Measurements from ENCODE around the gene ZNF888. TPM values are rescaled to one million over a fixed set of nuclear protein-coding genes. Genes with fewer than 3 reads are reported as not detected.
"Not testable (repeated sequence)": the region's sequence is repeated elsewhere in the genome, so short reads cannot be mapped to it uniquely, and the experiment has no call there.

ZNF888 gene
- total RNA-seq, 1 experiment from 2014 or later = 1.9 TPM

GRCh38 chr19:52943134-52943883 is 20.1 kb upstream of the ZNF888 start:
- in situ Hi-C loops (cut with HindIII; ENCODE audit: low pct_unique_long_range_greater_than_20kb, low sequenced_read_pairs) = no loop called here
- DNase-seq (ENCODE audit: low read depth, low spot score) = no peak

- DNase-seq (ENCODE audit: low read depth, low spot score) = peak; percentile 77
- in situ Hi-C loops (cut with HindIII; ENCODE audit: low pct_unique_long_range_greater_than_20kb, low sequenced_read_pairs) = no loop called here
These were observed 19.3 kb upstream of the ZNF888 start for GRCh38 chr19:52942386-52943133.

GRCh38 chr19:52941941-52942385 is 18.7 kb upstream of the ZNF888 start:
- peak; percentile 1 for DNase-seq (ENCODE audit: low read depth, low spot score)
- in situ Hi-C loops (cut with HindIII; ENCODE audit: low pct_unique_long_range_greater_than_20kb, low sequenced_read_pairs) = no loop called here

- in situ Hi-C loops (cut with HindIII; ENCODE audit: low pct_unique_long_range_greater_than_20kb, low sequenced_read_pairs); DNase-seq (ENCODE audit: low read depth, low spot score): not testable (repeated sequence)
These were observed 18.3 kb upstream of the ZNF888 start for GRCh38 chr19:52941523-52941922.

GRCh38 chr19:52940905-52941304 is 17.7 kb upstream of the ZNF888 start:
- DNase-seq (ENCODE audit: low read depth, low spot score); in situ Hi-C loops (cut with HindIII; ENCODE audit: low pct_unique_long_range_greater_than_20kb, low sequenced_read_pairs): not testable (repeated sequence)

- DNase-seq (ENCODE audit: low read depth, low spot score) = no peak
- in situ Hi-C loops (cut with HindIII; ENCODE audit: low pct_unique_long_range_greater_than_20kb, low sequenced_read_pairs) = no loop called here
These were observed 15.5 kb upstream of the ZNF888 start for GRCh38 chr19:52938761-52939160.

GRCh38 chr19:52936954-52937325 is 13.7 kb upstream of the ZNF888 start:
- in situ Hi-C loops (cut with HindIII; ENCODE audit: low pct_unique_long_range_greater_than_20kb, low sequenced_read_pairs) = no loop called here
- DNase-seq (ENCODE audit: low read depth, low spot score) = no peak

- in situ Hi-C loops (cut with HindIII; ENCODE audit: low pct_unique_long_range_greater_than_20kb, low sequenced_read_pairs) = no loop called here
- no peak for DNase-seq (ENCODE audit: low read depth, low spot score)
These were observed 13.1 kb upstream of the ZNF888 start for GRCh38 chr19:52936151-52936953.

GRCh38 chr19:52935434-52935833 is 12.2 kb upstream of the ZNF888 start:
- in situ Hi-C loops (cut with HindIII; ENCODE audit: low pct_unique_long_range_greater_than_20kb, low sequenced_read_pairs) = no loop called here
- no peak for DNase-seq (ENCODE audit: low read depth, low spot score)

- in situ Hi-C loops (cut with HindIII; ENCODE audit: low pct_unique_long_range_greater_than_20kb, low sequenced_read_pairs); DNase-seq (ENCODE audit: low read depth, low spot score): not testable (repeated sequence)
These were observed 1.4 kb upstream of the ZNF888 start for GRCh38 chr19:52924641-52925040.

GRCh38 chr19:52923778-52924593 is 758 bp upstream of the ZNF888 start:
- in situ Hi-C loops (cut with HindIII; ENCODE audit: low pct_unique_long_range_greater_than_20kb, low sequenced_read_pairs) = no loop called here
- no peak for DNase-seq (ENCODE audit: low read depth, low spot score)

- no peak for DNase-seq (ENCODE audit: low read depth, low spot score)
- in situ Hi-C loops (cut with HindIII; ENCODE audit: low pct_unique_long_range_greater_than_20kb, low sequenced_read_pairs) = no loop called here
These were observed 5.7 kb downstream of the ZNF888 start for GRCh38 chr19:52917531-52917930.

- in situ Hi-C loops (cut with HindIII; ENCODE audit: low pct_unique_long_range_greater_than_20kb, low sequenced_read_pairs) = no loop called here
- no peak for DNase-seq (ENCODE audit: low read depth, low spot score)
These were observed 12.6 kb downstream of the ZNF888 start for GRCh38 chr19:52910648-52911047.

- DNase-seq (ENCODE audit: low read depth, low spot score); in situ Hi-C loops (cut with HindIII; ENCODE audit: low pct_unique_long_range_greater_than_20kb, low sequenced_read_pairs): not testable (repeated sequence)
These were observed 19.0 kb downstream of the ZNF888 start for GRCh38 chr19:52904052-52904780.

- in situ Hi-C loops (cut with HindIII; ENCODE audit: low pct_unique_long_range_greater_than_20kb, low sequenced_read_pairs) = no loop called here
- DNase-seq (ENCODE audit: low read depth, low spot score) = no peak
These were observed 21.4 kb downstream of the ZNF888 start for GRCh38 chr19:52901842-52902241.

GRCh38 chr19:52898596-52898995 is 24.6 kb downstream of the ZNF888 start:
- in situ Hi-C loops (cut with HindIII; ENCODE audit: low pct_unique_long_range_greater_than_20kb, low sequenced_read_pairs) = not testable (repeated sequence)

GRCh38 chr19:52898101-52898500 is 25.1 kb downstream of the ZNF888 start:
- DNase-seq (ENCODE audit: low read depth, low spot score) = no peak
- in situ Hi-C loops (cut with HindIII; ENCODE audit: low pct_unique_long_range_greater_than_20kb, low sequenced_read_pairs) = no loop called here

More at GRCh38 chr19:52898596-52898995, 24.6 kb downstream of the ZNF888 start:
- DNase-seq (ENCODE audit: low read depth, low spot score) = not testable (repeated sequence)

Measured in SK-MEL-5 (cell line).